Measurements from ENCODE around the gene UPF2.

DNA sequence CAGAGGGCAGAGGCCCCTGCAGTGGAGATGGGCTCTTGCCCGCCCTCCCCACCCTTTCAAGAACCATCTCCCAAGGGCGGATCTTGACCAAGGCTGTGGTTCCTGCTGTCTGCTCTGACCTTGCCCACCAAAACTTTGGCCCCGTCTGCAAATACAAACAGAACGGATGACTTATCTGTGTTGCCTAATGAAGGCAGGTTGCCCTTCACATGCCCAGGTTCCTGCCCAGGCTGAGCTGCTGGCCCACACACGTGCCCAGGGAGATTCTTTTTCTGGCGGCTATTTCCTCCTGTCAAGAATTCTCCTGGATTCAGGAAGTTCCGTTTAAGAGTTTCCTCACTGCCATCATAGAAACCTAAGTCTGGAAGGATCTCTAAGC, 141.2 kb downstream of the UPF2 start:
- no peak for TF ChIP-seq POLR2A (IDR thresholded peaks at IDR 0.05)
- TF ChIP-seq CTCF (IDR thresholded peaks at IDR 0.05), result no peak
